ENCODE data around the gene PALLD.

DNA sequence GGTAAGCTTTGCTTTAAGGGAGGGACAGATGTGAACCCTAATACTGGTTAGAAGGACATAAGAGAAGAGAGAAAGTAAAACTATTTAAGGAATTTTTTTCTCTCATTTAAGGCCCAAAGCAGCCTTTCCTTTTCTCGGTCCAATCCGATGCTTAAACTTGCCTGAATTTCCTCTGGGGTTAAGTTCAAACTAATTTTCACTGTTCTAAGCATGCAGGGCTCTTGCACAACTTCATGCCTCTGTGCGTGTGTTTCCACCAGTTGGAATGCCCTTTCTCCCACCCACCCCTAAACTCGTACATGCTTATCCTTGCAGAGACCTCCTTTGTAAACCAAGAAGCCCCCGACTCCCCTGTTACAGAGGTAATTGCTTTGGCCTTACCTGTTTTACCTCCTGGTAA is 308.5 kb downstream of the PALLD start:
- TF ChIP-seq CTCF (IDR thresholded peaks at IDR 0.05; ENCODE audit: low read depth, low read length) (no peak), MYC (IDR thresholded peaks at IDR 0.05; ENCODE audit: low read depth, low read length) (no peak)
